ES-I3 (cell line): ENCODE data around the gene MRPL38.
A peak's percentile ranks its signal among the peaks of the same experiment; 100 is the strongest.

Source experiments
- H3K36me3 ChIP-seq: 2 replicates; pipeline ENCODE4 v1.6.1; 2013; ENCODE audit warnings: mild to moderate bottlenecking, low read length, control low read depth, moderate library complexity; ENCODE audit not compliant: insufficient read depth
- H3K4me1 ChIP-seq: 2 replicates; pipeline ENCODE4 v1.6.1; 2013; ENCODE audit warnings: mild to moderate bottlenecking, control low read depth, low read length; ENCODE audit not compliant: insufficient read depth
- H3K9ac ChIP-seq: 2 replicates; pipeline ENCODE4 v1.6.1; 2013; ENCODE audit warnings: low read depth, mild to moderate bottlenecking, low read length, moderate library complexity
- H3K9me3 ChIP-seq: 2 replicates; pipeline ENCODE4 v1.6.1; 2013; ENCODE audit warnings: mild to moderate bottlenecking, low read length, moderate library complexity; ENCODE audit not compliant: control insufficient read depth, insufficient read depth

MRPL38 gene

GRCh38 chr17:75909812-75910274, 5.2 kb upstream of the MRPL38 start:
- Histone ChIP-seq H3K4me1 (no peaks in the 10 kb centered on the region; the same call in 1 of the 2 replicates), H3K36me3 (no peaks in the 10 kb centered on the region), H3K9ac (no peak overlapping the region), H3K9me3 (no peaks in the 10 kb centered on the region)

GRCh38 chr17:75909051-75909811, 4.5 kb upstream of the MRPL38 start:
- H3K9ac ChIP-seq: no peak overlapping the region
- no peaks in the 10 kb centered on the region for H3K9me3 ChIP-seq
- H3K4me1 ChIP-seq: no peaks in the 10 kb centered on the region; the same call in 1 of the 2 replicates
- H3K36me3 ChIP-seq: no peaks in the 10 kb centered on the region

- Histone ChIP-seq H3K9ac (no peak overlapping the region), H3K4me1 (no peaks in the 10 kb centered on the region; the same call in 1 of the 2 replicates), H3K36me3 (no peaks in the 10 kb centered on the region), H3K9me3 (no peaks in the 10 kb centered on the region)
These were observed 3.5 kb upstream of the MRPL38 start for GRCh38 chr17:75908201-75908600.

- Histone ChIP-seq H3K4me1 (no peaks in the 10 kb centered on the region; the same call in 1 of the 2 replicates), H3K9ac (no peak overlapping the region), H3K9me3 (no peaks in the 10 kb centered on the region), H3K36me3 (peaks cover 6% of the 10 kb centered on the region; the same call in 1 of the 2 replicates)
These were observed 1.6 kb upstream of the MRPL38 start for GRCh38 chr17:75906143-75906884.

- H3K36me3 ChIP-seq: peaks cover 14% of the 10 kb centered on the region; the same call in 1 of the 2 replicates
- H3K9me3 ChIP-seq: no peaks in the 10 kb centered on the region
- no peak overlapping the region for H3K9ac ChIP-seq
- H3K4me1 ChIP-seq: no peaks in the 10 kb centered on the region; the same call in 1 of the 2 replicates
These were observed 2.3 kb downstream of the MRPL38 start for GRCh38 chr17:75902406-75902805.

- no peak overlapping the region for H3K9ac ChIP-seq
- H3K36me3 ChIP-seq: peaks cover 14% of the 10 kb centered on the region; the same call in 1 of the 2 replicates
- no peaks in the 10 kb centered on the region; the same call in 1 of the 2 replicates for H3K4me1 ChIP-seq
These were observed 3.0 kb downstream of the MRPL38 start for GRCh38 chr17:75901727-75902126.

GRCh38 chr17:75900691-75901533, 3.8 kb downstream of the MRPL38 start:
- Histone ChIP-seq H3K4me1 (no peaks in the 10 kb centered on the region; the same call in 1 of the 2 replicates), H3K9me3 (no peaks in the 10 kb centered on the region), H3K36me3 (peaks cover 14% of the 10 kb centered on the region; the same call in 1 of the 2 replicates), H3K9ac (no peak overlapping the region)

More at GRCh38 chr17:75901727-75902126, 3.0 kb downstream of the MRPL38 start:
- no peaks in the 10 kb centered on the region for H3K9me3 ChIP-seq

- Histone ChIP-seq H3K4me1 (peaks cover 7% of the 10 kb centered on the region; the same call in 1 of the 2 replicates), H3K36me3 (peaks cover 14% of the 10 kb centered on the region; the same call in 1 of the 2 replicates), H3K9ac (no peak overlapping the region), H3K9me3 (no peaks in the 10 kb centered on the region)
These were observed 4.8 kb downstream of the MRPL38 start for GRCh38 chr17:75899767-75900468.

- Histone ChIP-seq H3K9me3 (no peaks in the 10 kb centered on the region), H3K9ac (no peak overlapping the region), H3K36me3 (peaks cover 14% of the 10 kb centered on the region; the same call in 1 of the 2 replicates)
These were observed 5.3 kb downstream of the MRPL38 start for GRCh38 chr17:75899353-75899752.

GRCh38 chr17:75898791-75899190, 5.9 kb downstream of the MRPL38 start:
- Histone ChIP-seq H3K36me3 (peaks cover 14% of the 10 kb centered on the region; the same call in 1 of the 2 replicates), H3K9me3 (no peaks in the 10 kb centered on the region), H3K4me1 (peaks cover 18% of the 10 kb centered on the region; the same call in 1 of the 2 replicates), H3K9ac (no peak overlapping the region)

More at GRCh38 chr17:75899353-75899752, 5.3 kb downstream of the MRPL38 start:
- H3K4me1 ChIP-seq: peaks cover 13% of the 10 kb centered on the region; the same call in 1 of the 2 replicates

GRCh38 chr17:75898065-75898464, 6.6 kb downstream of the MRPL38 start:
- H3K9me3 ChIP-seq: no peaks in the 10 kb centered on the region
- H3K9ac ChIP-seq: no peak overlapping the region
- peaks cover 14% of the 10 kb centered on the region; the same call in 1 of the 2 replicates for H3K36me3 ChIP-seq

GRCh38 chr17:75897160-75898019, 7.3 kb downstream of the MRPL38 start:
- Histone ChIP-seq H3K36me3 (peaks cover 13% of the 10 kb centered on the region; the same call in 1 of the 2 replicates), H3K9me3 (no peaks in the 10 kb centered on the region), H3K4me1 (peaks cover 20% of the 10 kb centered on the region; the same call in 1 of the 2 replicates), H3K9ac (peak overlapping the region; percentile 77)

More at GRCh38 chr17:75898065-75898464, 6.6 kb downstream of the MRPL38 start:
- H3K4me1 ChIP-seq: peaks cover 20% of the 10 kb centered on the region; the same call in 1 of the 2 replicates
